Colon (tissue), 2 donors: ENCODE data around the gene FOXB2.
"Not testable (repeated sequence)": the region's sequence is repeated elsewhere in the genome, so short reads cannot be mapped to it uniquely, and the experiment has no call there.

Experiments used
- FAIRE-seq: peaks from 2 replicates; lab custom pipeline; 2012; peaks lifted over from hg19 to GRCh38; lab: Jason Lieb, UNC
- donor health status: control.
- donor health status: control.

Gene FOXB2

GRCh38 chr9:77019236-77019925 is at the start of gene FOXB2:
Gene FOXB2 (plus strand): TSS chr9:77019655. CDS start chr9:77019655, 0 bp downstream.
- no peak for FAIRE-seq

DNA sequence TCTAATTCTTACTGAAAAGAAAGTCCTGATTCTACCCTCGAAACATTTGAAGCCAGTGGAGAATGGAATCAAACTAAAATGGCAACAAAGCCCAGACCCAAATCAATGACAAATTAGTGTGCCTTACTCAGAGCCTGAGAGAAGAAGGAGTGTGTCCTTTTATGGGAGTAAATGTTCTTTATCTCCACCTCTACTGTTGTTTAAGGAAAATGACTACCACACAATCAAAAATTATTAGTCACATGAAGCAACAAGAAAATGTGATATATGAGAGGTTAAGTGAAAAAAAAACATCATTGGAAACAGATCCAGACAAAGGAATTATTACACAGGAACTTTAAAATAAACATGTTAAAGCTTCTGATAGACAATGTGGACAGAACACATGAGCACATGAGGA is 49.7 kb upstream of the FOXB2 start:
- no peak for FAIRE-seq

DNA sequence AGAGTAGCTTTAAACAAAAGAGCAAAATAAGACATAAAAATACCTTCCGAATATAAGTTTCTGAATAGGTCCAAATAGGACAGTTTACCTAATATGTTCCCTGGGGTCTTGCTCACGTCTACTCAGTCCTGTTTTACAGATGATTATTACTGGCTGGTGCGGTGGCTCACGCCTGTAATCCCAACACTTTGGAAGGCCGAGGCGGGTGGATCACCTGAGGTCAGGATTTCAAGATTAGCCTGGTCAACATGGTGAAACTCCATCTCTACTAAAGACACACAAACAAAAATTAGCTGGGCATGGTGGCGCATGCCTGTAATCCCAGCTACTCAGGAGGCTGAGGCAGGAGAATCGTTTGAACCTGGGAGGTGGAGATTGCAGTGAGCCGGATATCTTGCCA is 40.6 kb upstream of the FOXB2 start:
- FAIRE-seq = not testable (repeated sequence)

- no peak for FAIRE-seq
These were observed 38.9 kb upstream of the FOXB2 start for GRCh38 chr9:76980566-76980965.

DNA sequence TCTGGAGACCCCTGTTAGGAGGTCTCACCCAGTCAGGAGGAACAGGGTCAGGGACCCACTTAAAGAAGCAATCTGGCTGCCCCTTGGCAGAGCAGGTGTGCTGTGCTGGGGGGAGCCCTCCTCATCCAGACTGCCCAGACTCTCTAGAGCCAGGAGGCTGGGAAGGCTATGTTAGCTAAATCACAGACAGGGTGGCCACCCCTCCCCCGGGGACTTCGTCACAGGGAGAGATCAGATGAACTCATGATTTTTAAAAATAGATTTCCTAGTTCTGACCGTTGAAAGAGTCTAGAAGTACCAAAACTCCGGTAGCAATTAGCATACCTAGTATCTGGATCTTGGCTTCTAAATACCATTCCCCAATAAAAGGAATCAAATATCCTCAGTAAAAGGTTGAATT is 35.0 kb upstream of the FOXB2 start:
- no peak for FAIRE-seq

GRCh38 chr9:76985581-76985980 is 33.9 kb upstream of the FOXB2 start:
- no peak for FAIRE-seq

- no peak for FAIRE-seq
These were observed 31.8 kb upstream of the FOXB2 start for GRCh38 chr9:76987594-76988200.

DNA sequence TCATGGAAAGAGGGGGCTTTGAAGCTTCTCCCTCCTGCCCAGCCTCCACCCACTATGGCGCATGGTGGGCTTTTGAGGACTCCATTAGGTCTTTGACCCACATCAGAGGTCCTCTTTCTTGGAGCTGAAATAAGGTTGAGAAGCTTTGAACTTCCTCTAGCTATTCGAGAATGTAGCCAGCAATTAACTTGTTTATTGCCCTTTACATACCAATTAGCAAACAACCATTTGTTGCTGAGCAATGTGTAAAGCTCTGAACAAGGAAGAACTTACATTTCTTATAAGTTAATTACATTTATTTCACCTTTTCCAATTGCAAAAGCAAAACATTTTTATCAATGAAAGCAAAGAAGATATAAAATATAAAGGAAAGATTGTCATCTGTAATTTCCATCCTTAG is 30.5 kb upstream of the FOXB2 start:
- FAIRE-seq = no peak

- FAIRE-seq = no peak
These were observed 30.0 kb upstream of the FOXB2 start for GRCh38 chr9:76989501-76989900.

DNA sequence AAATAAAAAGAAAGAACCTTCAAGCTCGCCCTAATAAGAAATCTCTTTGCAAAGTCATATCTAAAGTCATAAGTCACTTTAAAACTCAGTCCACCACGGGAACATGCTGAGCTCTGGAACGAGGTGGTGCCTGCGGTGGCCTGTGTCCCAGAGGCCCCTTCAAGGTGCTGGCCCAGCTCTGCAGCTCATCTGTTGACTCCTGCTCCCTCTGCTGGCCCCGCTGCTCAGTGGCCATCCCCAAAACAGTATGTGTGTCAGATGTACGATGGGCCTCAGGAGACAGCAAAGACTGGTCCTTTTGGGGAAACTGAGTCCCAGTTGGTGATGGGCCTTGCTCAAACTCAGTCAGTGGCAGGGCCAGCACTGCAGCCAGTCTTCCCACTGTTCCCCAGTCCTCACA is 22.8 kb upstream of the FOXB2 start:
- FAIRE-seq = no peak

- no peak for FAIRE-seq
These were observed 20.2 kb upstream of the FOXB2 start for GRCh38 chr9:76999261-76999660.

DNA sequence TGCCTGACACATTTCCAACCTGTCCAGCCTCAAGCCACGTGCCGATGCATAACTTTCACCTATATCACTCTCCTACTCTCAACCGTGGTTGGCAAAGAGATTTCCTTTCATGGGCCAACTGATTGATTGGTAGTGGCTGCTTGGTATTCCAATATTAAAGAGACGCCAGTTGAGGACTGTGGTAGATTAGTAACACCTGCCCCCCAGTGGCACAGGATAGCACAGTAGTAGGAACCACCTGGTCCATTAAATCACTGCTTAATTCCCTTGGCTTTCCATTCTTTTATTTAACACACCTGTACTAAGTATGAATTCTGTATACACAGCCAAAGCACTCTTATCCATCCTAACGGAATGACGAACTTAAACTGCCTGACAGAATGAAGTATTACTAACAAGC is 19.1 kb upstream of the FOXB2 start:
- FAIRE-seq = no peak

GRCh38 chr9:77003366-77003765 is 16.1 kb upstream of the FOXB2 start:
- no peak for FAIRE-seq

DNA sequence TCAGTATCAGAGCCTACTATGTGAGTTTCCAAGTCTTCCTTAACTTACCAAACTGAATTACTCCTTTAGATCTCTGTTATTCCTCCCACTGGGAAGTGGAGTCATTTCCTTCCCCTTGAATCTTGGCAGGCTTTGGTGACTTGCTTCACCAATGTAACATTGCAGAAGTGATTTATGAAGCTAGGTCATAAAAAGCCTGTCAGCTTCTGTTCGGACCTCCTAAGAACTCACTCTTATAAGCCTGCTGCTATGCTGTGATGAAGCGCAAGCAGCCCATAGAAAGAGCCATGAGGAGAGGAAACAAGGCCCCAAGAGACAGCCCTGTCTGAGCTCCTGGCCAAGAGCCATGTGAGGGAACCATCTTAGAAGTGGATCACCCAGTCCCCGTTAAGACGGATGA is 14.2 kb upstream of the FOXB2 start:
- FAIRE-seq = no peak

DNA sequence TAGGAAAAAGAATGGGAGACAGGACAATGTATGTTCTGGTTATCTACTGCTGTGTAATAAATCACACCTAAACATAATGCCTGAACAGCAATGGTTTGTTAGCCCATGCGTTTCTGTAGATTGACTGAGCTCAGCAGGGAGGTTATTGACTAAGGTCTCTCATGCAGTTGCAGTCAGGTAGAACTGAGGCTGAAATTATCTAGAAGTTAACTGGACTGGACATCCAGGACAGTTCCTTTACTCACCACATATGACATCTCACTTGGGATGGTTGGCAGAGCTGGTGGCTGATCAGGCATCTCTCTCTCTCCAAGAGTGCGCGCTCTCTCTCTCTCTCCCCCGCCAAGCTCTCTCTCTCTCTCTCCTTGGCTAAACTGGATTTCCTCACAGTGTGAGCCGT is 8.9 kb upstream of the FOXB2 start:
- FAIRE-seq = no peak

DNA sequence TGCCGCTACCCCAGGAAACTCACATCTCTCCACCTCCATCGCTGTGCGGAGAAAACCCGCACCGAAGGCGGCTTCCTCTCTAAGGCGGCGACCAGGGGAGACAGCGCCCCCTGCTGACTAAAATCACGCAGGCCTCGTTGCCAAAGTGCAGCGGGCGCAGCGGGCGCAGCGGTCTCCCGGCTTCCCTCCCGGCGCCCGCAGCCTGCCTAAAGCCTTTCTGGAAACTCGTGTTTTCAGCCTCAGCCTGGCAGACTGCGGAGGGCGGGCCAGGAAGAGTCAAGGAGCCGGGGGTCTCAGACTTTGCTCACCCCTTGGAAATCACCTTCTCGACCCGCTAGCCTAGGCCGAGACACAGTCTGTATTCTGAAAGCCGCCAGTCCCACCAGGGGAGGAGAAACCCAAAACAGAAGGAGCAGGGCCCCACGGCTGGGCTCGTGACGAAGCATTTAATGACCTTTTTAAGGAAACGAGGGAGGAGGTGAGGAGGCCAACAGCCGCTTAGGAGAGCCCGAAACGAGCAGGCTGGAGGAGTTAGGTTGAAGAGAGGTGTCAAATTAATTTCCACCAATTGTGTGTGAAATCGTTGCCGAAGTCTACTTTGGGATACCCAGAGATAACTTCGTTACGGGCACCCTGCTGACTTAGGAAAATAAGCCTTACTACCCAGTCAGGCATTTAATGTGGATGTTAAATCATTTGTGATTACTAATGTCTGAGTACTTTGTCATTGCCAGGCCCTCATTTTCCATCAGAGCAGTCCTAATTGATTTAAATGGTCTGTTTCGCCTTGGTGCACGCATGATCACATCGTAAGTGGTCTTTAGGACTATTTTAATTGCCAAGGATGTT is 7.3 kb upstream of the FOXB2 start:
- FAIRE-seq = no peak

- no peak for FAIRE-seq
These were observed 6.1 kb upstream of the FOXB2 start for GRCh38 chr9:77013206-77013931.

- FAIRE-seq = no peak
These were observed 5.4 kb upstream of the FOXB2 start for GRCh38 chr9:77013932-77014596.

- FAIRE-seq = no peak
These were observed 4.7 kb upstream of the FOXB2 start for GRCh38 chr9:77014597-77015263.

GRCh38 chr9:77015327-77016048 is 4.0 kb upstream of the FOXB2 start:
- FAIRE-seq = no peak

DNA sequence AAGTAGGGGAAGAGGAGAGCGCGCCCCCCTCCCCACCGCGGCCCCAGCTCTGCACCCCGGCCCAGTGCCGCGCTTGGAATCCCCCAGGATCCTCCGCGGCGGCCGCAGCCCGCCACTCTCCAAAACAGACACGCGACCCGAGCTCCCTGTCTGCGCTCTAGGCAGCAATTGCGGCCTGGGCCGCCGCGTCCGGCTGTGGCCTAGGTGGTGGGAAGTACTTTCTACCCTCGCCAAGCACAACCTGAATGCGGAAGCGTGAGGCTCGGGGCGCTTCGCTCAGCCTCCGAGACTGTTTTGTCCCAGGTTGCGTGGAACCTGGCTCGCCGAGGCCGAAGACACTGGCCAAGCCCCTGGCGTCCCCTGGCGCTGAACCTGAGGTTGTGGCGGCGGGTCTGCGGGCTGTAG is 3.3 kb upstream of the FOXB2 start:
- no peak for FAIRE-seq
